Peyer's patch (tissue), 4 donors: ENCODE measurements around the gene JMJD4. TPM values are rescaled to one million over a fixed set of nuclear protein-coding genes. Genes with fewer than 3 reads are reported as not detected.

Source experiments
- DNase-seq, 3 donors: peaks; one replicate each; pipeline ENCODE4 v3.0.0-alpha.2; 2017 to 2019
- H3K27ac ChIP-seq, 4 donors: fragments of 200-600 bp; sonication (generic); one replicate each; pipeline ENCODE4 v1.5.1; 2016 to 2019
- H3K27me3 ChIP-seq, 2 donors: fragments of 200-600 bp; sonication (generic); one replicate each; pipeline ENCODE4 v1.5.1; 2019
- H3K36me3 ChIP-seq, 3 donors: fragments of 200-600 bp; sonication (generic); one replicate each; pipeline ENCODE4 v1.5.1; 2016 to 2019
- H3K4me1 ChIP-seq, 4 donors: fragments of 200-600 bp; sonication (generic); one replicate each; pipeline ENCODE4 v1.5.1; 2016 to 2019
- H3K4me3 ChIP-seq, 4 donors: fragments of 200-600 bp; sonication (generic); 1 replicate in 3 of 4; 2 replicates in 1 of 4; pipeline ENCODE4 v1.5.1; 2016 to 2019; ENCODE audit warnings: mild to moderate bottlenecking in 1 of 4
- H3K9me3 ChIP-seq, 4 donors: fragments of 200-600 bp; sonication (generic); one replicate each; pipeline ENCODE4 v1.5.1; 2016 to 2019; ENCODE audit warnings: mild to moderate bottlenecking in 1 of 4
- POLR2A ChIP-seq, 2 donors: fragments of 450-650 bp; IDR thresholded peaks; one replicate each; pipeline ENCODE4 v1.5.1; 2017; ENCODE audit warnings: antibody characterized with exemption in 2 of 2, mild to moderate bottlenecking in 2 of 2, moderate library complexity in 2 of 2
- total RNA-seq, 4 donors: library from RNA; depleted of rRNA; stranded (reverse); fragments of >200 nt; gene quantifications; one replicate each; pipeline ENCODE4 v1.1.0, GENCODE V29; 2016
- TF ChIP-seq, protein P1 (sequence below), 6 experiments: fragments of 450-650 bp in 4 of 6; fragments of 200-600 bp in 2 of 6; sonication (generic) in 1 of 6; IDR thresholded peaks; one replicate each; pipeline ENCODE4 v1.5.1; 2017 to 2019; ENCODE audit warnings: antibody characterized with exemption in 6 of 6, mild to moderate bottlenecking in 3 of 6, moderate library complexity in 1 of 6

Gene JMJD4
- total RNA-seq, 4 donors from 2014 or later = 14.9 to 28.4 (median 20.7) TPM

DNA sequence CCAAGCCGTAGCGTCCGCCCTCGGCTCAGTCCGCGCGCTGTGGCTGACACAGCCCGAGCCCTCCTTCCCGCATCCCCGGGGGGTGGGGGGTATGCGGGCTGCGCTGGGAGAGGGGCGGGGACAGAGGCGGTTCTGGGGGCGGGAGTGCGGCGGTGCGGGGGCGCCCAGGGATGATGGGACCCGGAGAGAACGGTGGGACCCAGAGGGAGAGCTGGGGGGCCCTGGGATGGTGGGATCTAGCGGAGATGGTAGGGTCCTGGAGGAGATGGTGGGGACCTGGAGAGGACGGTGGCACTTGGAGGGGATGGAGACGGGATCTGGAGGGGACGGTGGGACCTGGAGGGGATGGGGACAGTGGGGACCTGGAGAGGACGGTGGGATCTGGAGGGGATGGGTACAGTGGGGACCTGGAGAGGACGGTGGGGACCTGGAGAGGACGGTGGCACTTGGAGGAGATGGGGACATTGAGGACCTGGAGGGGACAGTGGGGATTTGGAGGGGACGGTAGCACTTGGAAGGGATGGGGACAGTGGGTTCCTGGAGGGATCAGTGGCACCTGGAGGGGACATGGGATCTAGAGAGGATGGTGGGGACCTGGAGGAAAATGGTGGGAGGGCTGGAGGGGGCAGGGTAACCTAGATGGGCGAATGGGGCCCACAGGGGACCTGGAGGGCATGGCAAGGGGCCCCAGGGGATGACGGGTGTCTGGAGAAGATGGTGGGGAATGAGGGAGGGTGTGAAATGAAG is 610 bp upstream of the JMJD4 start:
- DNase-seq = no peak
- no peak for TF ChIP-seq POLR2A (IDR thresholded peaks at IDR 0.05)
- TF ChIP-seq, protein P1, sequence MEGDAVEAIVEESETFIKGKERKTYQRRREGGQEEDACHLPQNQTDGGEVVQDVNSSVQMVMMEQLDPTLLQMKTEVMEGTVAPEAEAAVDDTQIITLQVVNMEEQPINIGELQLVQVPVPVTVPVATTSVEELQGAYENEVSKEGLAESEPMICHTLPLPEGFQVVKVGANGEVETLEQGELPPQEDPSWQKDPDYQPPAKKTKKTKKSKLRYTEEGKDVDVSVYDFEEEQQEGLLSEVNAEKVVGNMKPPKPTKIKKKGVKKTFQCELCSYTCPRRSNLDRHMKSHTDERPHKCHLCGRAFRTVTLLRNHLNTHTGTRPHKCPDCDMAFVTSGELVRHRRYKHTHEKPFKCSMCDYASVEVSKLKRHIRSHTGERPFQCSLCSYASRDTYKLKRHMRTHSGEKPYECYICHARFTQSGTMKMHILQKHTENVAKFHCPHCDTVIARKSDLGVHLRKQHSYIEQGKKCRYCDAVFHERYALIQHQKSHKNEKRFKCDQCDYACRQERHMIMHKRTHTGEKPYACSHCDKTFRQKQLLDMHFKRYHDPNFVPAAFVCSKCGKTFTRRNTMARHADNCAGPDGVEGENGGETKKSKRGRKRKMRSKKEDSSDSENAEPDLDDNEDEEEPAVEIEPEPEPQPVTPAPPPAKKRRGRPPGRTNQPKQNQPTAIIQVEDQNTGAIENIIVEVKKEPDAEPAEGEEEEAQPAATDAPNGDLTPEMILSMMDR (IDR thresholded peaks at IDR 0.05) = no peak
- H3K27me3 ChIP-seq = no peaks in the 10 kb centered on the region

DNA sequence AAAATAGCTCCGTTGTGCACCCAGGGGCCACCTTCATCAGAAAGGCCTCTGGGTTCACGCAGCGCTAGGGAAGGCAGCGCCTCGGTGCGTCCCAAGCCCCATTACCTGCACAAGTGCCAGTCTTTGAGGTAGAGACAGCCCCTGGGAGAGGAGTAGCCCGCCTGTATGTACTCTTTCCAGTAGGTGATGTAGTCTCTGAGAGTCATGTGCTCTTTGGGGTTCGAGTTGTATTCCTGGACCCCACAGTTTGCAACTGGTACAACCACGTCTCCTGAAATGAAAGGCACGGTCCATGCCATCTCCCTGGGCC is 601 bp downstream of the JMJD4 start:
- no peaks in the 10 kb centered on the region for H3K27me3 ChIP-seq
- H3K4me3 ChIP-seq = peak overlapping the region; percentile 64 to 97 (median 90)
- peaks cover 0 to 12% (median 0%) of the 10 kb centered on the region in 3 donors for H3K36me3 ChIP-seq
- no peak for DNase-seq
- TF ChIP-seq, protein P1 (IDR thresholded peaks at IDR 0.05) = no peak
- TF ChIP-seq POLR2A (IDR thresholded peaks at IDR 0.05) = no peak
- peak overlapping the region; percentile 83 to 92 (median 90) for H3K27ac ChIP-seq
- H3K4me1 ChIP-seq = peaks cover 0 to 25% (median 12%) of the 10 kb centered on the region in 4 donors
- H3K9me3 ChIP-seq = no peaks in the 10 kb centered on the region

More for the DNA sequence above, 610 bp upstream of the JMJD4 start:
- Histone ChIP-seq H3K27ac (peak overlapping the region; percentile 83 to 92 (median 90)), H3K4me1 (peaks cover 0 to 25% (median 10%) of the 10 kb centered on the region in 4 donors), H3K4me3 (peak overlapping the region; percentile 64 to 97 (median 90)), H3K9me3 (no peaks in the 10 kb centered on the region), H3K36me3 (peaks cover 0 to 12% (median 0%) of the 10 kb centered on the region in 3 donors)

DNA sequence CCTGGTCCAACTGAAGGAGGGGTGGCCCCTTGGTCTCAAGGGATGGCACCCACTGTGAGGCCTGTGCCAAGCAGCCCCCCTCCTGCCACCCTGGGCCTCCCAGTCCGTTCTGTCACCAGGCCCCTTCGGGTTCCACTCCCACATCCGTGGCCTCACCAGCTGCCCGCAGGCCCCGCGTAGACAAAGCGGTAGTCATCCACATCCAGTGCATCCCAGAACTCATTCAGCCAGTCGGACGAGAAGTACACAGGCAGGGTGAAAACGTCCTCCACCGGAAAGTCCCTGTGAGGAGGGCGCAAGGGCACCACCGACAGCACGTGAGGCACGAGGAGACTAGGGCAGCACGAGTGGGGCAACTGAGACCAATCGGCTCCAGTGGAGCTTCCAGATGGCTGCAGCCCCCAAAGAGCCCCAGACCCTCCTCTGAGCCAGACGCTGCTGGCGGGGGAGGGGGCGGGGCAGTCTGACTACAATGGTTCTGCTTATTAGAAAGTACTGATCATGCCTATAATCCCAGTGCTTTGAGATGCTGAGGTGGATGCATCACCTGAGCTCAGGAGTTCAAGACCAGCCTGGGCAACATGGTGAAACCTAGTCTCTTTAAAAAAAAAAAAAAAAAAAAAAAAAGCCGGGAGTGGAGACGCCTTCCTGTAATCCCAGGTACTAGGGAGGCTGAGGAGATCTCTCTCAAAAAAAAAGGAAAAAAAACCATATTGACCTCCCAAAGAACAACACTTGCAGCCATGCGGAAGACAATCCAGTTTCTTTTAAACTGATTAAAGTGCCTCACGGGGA is 1.2 kb downstream of the JMJD4 start:
- H3K4me1 ChIP-seq = peaks cover 0 to 29% (median 12%) of the 10 kb centered on the region in 4 donors
- peak overlapping the region; percentile 64 to 97 (median 90) for H3K4me3 ChIP-seq
- H3K27me3 ChIP-seq = no peaks in the 10 kb centered on the region
- DNase-seq = peak in 1 of 3 donors; percentile 14
- H3K9me3 ChIP-seq = no peaks in the 10 kb centered on the region
- peaks cover 0 to 12% (median 0%) of the 10 kb centered on the region in 3 donors for H3K36me3 ChIP-seq
- no peak overlapping the region for H3K27ac ChIP-seq
- TF ChIP-seq, protein P1 (IDR thresholded peaks at IDR 0.05) = no peak
- no peak for TF ChIP-seq POLR2A (IDR thresholded peaks at IDR 0.05)

DNA sequence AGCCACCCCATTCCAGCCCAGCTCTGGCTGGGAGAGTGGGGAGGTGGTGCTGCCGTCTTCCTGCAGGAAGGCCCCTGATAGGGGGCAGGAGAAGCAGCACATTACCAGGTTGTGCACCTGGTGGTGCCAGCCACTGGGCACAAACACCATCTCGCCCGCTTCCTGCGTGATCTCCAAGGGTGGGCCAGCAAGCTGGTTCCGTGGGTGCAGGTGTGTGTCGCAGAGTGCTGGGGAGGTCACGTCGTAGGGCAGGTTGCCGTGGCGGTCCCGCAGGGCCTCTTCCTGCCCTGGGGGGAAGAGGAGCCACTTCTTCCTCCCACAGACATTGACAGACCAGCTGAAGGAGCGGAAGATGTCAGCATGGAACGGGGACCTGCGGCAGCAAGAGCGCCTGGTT is 1.8 kb downstream of the JMJD4 start:
- Histone ChIP-seq H3K4me1 (peaks cover 0 to 33% (median 12%) of the 10 kb centered on the region in 4 donors), H3K27me3 (no peaks in the 10 kb centered on the region), H3K36me3 (peaks cover 0 to 12% (median 0%) of the 10 kb centered on the region in 3 donors), H3K4me3 (no peak overlapping the region), H3K27ac (no peak overlapping the region), H3K9me3 (no peaks in the 10 kb centered on the region)
- TF ChIP-seq, protein P1 (IDR thresholded peaks at IDR 0.05) = no peak
- no peak for TF ChIP-seq POLR2A (IDR thresholded peaks at IDR 0.05)
- DNase-seq = peak in 1 of 3 donors; percentile 1

DNA sequence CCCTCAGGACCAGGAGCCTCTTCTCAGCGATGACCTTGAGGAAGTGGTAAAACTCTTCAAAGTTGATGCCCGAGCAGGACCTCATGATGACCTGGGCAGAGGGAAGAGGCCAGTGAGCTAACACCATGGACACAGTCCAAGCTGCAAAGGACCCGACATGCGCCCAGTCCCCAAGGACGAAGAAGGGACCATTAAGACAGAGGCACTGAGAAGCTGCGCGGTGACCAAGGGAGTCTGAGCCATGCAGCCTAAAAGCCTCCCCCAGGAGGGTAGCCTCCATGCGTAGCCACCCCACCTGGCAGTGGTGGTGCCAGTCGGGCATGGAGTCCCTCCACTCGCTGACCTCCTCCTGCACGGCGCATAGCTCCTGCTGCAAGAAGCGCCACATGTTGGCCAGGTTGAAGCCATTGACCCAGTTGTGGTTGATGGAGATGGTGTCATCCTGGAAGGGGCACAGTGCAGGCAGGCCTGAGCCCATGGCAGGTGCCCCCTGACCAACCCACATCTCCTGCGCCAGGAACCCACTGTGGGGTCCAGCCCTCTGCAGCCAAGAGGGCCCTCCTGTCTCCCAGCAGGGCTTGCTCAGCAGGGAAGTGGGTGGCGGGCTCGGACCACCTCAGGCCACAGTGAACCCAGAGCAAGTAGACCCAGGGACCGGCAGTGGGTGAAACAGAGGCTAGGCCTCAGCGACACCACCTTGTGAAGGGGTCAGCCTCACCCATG is 2.4 kb downstream of the JMJD4 start:
- H3K36me3 ChIP-seq = peaks cover 0 to 12% (median 0%) of the 10 kb centered on the region in 3 donors
- no peak for TF ChIP-seq POLR2A (IDR thresholded peaks at IDR 0.05)
- TF ChIP-seq, protein P1 (IDR thresholded peaks at IDR 0.05) = no peak

More for the DNA sequence above, 2.4 kb downstream of the JMJD4 start:
- Histone ChIP-seq H3K9me3 (no peaks in the 10 kb centered on the region), H3K4me1 (peaks cover 0 to 34% (median 14%) of the 10 kb centered on the region in 4 donors), H3K4me3 (no peak overlapping the region), H3K27ac (no peak overlapping the region), H3K27me3 (no peaks in the 10 kb centered on the region)
- peak in 1 of 3 donors; percentile 11 for DNase-seq
